Stimulated activated CD4-positive, alpha-beta T cell treated with anti-CD3 and anti-CD28 coated beads, Interleukin-15, amount 100 ng/mL, for 1 hour (primary cell): ENCODE measurements around the gene LRRC75B.
"Not testable (repeated sequence)": the region's sequence is repeated elsewhere in the genome, so short reads cannot be mapped to it uniquely, and the experiment has no call there.

Source experiments
- DNase-seq, 2 donors: peaks; one replicate each; pipeline ENCODE4 v3.0.0-alpha.2; 2020; ENCODE audit warnings: low read depth in 1 of 2, low spot score in 1 of 2

LRRC75B gene

DNA sequence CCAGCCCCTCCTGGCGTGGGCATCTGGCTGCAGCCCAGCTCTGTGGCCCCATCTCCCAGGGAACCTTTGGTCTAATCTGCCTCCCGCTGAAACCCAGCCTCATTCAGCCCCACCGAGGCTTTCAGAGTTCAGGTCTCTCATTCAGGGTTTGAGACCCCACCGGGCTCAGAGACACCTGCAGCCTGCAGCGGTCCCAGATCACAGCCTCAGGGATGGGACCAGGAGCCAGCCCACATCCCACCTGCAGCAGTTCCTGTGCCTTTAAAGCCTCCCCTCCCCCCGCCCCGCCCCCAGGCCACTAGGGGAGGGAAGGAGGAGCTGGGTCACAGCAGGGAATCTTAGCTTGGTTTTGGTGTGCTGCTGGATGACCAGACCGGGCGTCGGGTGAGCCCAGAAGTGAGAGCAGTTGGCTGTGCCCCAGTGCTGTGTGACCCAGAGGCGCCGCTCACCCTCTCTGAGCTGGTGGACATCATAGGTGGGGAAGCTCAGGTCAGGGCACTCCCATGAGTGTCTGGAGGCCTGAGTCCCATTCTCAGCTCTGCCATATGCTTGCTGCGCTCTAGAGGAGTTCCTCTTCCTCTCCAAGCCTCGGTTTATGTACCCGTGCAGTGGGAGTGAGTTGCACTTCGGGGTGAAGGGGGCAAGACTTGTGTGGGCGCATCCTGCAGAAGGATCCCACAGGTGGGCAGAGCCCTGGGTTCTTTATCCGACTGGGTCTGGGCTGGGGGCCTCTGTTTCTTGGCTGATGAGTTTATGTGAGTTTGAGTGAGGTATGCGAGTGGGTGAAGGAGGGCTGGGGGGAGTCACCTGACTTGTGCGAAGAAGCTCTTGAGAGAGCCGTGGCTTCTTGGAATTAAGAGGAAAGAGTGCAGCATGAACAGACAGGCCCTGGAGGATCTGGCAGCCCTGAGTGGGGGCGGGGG lies 10.2 kb upstream of the LRRC75B start, which contains the start of gene GGT1:
Gene GGT1, plus strand, starts transcription at position 347 of the 923 bp plus-strand sequence. CDS start 7,889 bp downstream, outside the sequence.
- DNase-seq: not testable (repeated sequence)

DNA sequence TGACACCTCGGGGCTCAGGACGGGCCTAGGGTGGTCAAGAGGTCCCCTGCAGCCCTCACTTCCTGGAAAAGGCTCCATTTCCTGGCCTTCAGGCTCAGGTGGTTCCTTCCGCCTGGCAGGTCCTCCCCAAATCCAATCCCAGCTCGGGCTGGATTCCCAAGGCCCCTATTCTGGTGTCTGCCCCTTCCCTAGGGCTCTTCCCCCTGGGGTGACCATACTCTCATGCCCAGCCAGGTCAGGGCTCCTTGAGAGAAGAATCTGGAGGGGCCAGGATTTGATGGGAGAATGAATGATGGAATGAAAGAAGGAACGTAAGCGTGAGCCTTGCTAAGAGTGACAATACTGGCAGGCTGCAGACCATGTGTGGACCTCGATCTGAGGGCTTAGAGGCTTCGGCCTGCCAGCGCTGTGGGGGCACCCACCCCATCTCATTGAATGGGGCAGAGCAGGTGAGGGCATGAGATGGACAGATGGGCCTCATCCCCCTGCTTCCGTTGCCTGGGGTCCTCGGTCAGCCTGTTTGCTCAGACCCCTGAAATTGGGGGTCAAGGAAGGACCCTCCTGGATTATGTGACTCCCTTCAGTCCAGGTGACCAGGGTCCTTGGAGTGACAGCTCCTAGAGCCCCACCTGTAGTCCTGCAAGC lies 9.4 kb upstream of the LRRC75B start:
- DNase-seq: not testable (repeated sequence)

DNA sequence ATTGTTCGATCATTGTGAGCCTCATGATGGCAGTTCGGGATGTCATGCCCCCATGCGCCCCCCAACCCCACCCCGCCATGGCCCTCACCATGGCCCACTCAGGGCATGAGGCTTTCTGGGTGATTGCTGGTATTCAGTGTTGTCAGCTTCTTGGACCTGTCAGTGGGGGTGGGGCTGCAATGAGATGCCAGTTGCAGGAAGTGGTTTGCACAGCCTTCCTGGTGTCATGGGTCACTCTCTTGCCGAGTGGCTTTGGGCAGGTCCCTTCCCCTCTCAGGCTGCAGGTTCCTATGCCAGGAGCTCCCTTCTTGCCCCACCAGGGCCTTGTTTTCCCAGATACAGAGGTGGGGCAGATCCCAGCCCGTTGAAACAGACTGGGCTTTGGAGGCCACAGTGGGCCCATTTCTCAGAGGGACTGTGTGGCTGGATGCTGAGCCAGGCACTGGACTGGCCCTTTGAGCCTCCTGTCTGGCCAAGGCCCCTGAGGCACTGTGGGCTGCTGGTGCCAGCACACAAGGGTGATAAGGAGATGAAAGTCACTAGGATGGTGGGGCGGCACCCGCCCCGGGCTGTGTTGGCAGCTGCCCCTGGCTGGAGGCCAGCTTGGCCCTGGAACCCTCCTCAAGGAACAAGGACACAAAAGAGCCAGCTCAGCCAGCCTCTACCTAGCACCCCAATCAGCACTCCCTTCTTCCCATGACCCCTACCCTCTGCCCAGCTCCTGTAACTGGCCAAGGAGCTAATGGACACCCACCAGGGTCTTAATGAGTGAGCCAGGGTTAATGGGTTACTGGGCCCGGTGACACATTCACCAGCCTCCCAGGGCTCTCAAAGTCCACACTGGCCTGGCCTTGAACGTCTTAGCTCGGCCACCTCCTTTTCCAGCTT lies 8.6 kb upstream of the LRRC75B start:
- no peak for DNase-seq

- not testable (repeated sequence) for DNase-seq
These were observed 7.3 kb upstream of the LRRC75B start for GRCh38 chr22:24599958-24600715.

- no peak for DNase-seq
These were observed 6.6 kb upstream of the LRRC75B start for GRCh38 chr22:24599514-24599913.

DNA sequence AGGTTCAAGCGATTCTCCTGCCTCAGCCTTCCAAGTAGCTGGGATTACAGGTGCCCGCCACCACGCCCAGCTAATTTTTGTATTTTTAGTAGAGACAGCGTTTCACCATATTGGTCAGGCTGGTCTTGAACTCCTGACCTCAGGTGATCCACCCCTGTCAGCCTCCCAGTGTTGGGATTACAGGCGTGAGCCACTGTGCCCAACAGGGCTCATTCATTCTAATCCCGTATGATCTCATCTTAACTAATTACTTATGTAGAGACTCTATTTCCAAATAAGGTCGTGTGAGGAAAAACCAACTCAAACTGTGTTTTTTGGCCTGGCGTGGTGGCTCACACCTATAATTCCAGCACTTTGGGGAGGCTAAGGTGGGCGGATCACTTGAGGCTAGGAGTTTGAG lies 4.2 kb upstream of the LRRC75B start:
- not testable (repeated sequence) for DNase-seq

- DNase-seq: no peak
These were observed 3.0 kb upstream of the LRRC75B start for GRCh38 chr22:24595863-24596262.

DNA sequence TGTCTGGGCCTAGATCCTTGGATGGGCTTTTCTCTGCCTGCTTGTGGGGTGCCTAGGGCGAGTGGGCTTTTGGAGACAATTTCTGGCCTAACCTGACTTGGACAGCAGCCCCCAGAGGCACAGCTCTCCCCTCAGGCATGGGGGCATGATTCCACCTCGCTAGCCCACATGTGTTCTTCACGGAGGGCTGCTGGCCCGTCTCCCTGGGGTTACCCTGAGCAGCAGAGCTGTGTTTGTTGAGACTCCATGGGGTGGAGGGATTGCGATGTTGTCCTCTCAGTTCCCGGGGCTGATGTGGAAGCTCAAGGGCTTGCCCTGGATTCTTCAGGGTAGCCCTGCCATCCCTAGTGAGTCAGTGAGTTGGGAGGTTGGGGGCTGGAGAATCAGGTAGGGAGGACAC lies 2.4 kb upstream of the LRRC75B start:
- DNase-seq: no peak

DNA sequence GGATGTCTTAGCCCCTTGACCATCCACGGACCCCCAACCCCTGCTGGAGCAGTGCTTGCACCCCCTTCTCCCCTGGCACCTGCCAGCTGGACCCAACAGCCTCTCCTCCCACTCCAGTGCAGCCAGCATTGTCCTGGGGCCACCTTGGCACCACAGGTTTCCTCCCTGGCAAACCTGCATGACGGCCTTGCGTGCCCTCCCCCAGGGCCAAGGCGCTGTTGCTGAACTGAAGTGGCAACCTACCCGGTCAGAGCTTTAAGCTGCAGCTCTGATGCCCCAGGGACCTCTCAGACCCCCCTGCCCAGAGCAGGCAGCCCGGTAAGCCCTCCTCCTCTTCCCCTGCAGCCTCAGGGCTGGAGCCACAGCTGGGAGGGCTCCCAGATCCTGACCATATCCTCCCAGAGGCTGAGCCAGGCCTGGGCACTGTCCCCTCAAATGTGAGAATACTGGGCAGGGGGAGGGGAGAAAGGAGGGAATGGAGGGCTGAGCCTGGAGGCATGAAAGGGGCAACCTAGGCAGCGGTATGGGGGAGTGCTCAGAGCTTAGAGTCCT lies 1.8 kb upstream of the LRRC75B start:
- no peak for DNase-seq

- no peak for DNase-seq
These were observed 1.1 kb upstream of the LRRC75B start for GRCh38 chr22:24593836-24594568.

DNA sequence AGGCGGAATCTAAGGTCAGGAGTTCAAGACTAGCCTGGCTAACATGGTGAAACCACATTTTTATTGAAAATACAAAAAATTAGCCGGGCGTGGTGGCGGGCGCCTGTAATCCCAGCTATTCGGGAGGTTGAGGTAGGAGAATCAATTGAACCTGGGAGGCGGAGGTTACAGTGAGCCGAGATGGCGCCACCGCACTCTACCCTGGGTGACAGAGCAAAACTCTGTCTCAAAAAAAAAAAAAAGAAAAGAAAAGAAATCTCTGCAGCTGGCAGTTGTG lies 624 bp upstream of the LRRC75B start:
- DNase-seq: not testable (repeated sequence)

GRCh38 chr22:24592058-24592850 lies 619 bp downstream of the LRRC75B start:
- no peak for DNase-seq

DNA sequence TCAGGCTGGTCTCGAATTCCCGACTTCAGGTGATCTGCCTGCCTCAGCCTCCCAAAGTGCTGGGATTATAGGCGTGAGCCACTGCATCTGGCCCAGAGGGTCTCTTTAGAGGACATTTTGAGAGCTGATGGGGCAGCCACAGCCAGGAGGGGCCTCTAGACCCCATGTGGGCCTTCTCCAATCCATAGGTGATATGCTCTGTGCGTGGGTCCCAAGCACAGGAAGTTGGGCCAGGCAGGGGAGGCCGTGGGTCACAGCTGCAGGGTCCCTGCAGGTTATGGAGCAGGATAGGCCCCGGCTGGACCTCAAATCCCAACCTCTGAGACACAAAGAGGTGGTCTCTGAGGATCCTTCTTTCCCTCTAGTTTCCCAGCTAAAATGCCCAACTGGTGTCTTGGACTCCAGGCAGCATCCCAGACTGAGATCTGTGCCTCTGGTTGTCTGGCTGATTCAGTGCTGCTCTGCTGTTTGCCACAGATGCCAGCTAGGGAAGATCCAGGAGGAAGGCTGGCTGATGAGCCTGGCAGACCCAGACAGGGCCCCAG lies 1.5 kb downstream of the LRRC75B start:
- DNase-seq: no peak

DNA sequence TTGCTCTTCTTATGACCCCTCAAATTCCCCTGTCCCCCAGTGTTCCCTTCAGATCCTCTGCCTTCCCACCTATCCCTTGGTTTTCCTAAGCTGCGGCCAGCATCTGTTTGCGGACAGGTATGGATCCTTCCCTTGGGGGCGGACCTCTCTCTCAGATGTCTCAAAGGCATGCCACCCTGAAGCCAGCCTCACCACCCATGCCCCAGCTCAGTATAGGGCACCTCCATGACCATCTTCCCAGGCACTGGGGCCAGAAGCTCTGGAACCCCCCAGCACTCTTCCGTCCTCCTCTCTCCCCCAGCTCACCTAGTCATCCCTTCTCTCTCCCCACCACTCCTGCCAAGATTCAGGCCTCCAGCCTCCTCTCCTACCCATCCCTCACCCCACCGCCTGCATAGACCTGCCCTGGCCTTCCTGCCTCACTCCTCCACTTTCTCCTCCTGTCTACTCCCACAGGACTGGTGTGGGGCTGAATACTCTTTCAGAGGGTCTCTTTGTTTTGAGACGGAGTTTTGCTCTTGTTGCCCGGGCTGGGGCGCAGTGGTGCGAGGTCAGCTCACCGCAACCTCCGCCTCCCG lies 2.2 kb downstream of the LRRC75B start:
- DNase-seq: no peak

DNA sequence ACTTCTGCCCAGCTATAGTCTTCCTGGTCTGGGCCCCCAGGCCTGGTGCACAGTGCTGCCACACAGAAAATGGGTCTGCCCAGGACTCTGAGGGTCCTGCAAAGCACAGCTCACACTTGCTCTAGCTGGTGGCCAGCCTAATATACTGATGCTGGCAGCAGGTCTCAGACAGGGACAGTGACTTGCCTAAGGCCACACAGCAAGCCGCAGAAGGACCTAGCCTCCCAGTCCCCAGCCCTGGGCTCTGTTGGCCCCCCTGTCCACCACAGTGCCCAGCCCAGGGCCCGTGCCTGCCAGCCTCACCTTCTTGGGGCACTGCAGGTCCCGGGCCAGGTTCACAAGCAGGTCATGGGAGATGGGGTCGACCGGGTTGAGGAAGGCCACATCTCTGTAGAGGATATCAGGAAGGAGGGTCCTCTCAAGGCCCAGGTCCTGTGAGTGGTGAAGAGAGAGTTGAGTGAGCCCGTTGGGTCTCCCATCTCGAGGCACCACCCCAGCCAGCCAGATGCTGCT lies 3.3 kb downstream of the LRRC75B start:
- DNase-seq: no peak

- no peak for DNase-seq
These were observed 4.0 kb downstream of the LRRC75B start for GRCh38 chr22:24588757-24589481.

DNA sequence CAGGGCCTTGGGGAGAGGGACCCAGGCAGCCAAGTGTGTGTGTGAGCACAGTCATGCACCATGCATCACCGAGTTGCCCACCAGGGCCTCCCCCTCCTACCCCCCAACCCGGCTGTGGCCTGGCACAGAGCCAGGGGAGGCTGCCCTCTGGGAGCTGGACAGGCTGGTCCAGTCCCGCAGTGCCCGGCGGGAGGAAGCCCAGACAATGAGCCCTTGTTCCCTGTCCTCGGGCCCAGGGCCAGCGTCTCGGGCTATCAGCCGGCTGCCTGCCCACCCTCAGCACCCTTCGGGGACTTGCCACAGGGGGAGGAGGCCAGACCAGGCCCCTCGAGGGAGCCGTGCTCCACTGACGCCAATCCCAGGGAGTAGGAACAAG lies 4.5 kb downstream of the LRRC75B start:
- DNase-seq: no peak

DNA sequence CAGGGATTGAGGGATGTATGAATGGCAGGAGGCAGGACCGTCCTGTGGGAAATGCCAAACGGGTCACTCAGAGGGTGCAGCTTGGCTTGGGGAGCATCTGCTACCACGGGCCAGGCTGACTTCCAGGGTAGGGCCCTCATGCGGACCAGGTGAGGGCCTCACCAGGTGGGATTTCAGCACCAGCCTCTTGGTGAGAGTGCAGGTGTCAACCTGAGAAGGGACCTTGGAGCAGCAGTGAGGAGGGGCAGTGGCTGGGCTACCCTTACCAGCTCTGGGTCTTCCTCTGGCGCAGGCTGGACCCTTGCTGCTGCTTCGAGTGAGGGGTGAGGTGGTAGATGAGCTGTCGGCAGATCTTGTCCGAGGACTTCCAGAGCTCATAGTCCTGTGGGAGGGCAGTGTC lies 4.9 kb downstream of the LRRC75B start:
- no peak for DNase-seq
